HG03135 (cell line): ENCODE data around the gene PDGFRB.

ENCODE experiments used
- ATAC-seq: cut with Tn5 transposase; IDR thresholded peaks from one replicate; pipeline ENCODE4 v1.9.1; 2021; ENCODE audit warnings: mild to moderate bottlenecking, moderate library complexity; ENCODE audit not compliant: unreplicated experiment

PDGFRB gene

GRCh38 chr5:150147670-150148069, 8.0 kb downstream of the PDGFRB start:
- no peak for ATAC-seq

GRCh38 chr5:150146862-150147601, 8.6 kb downstream of the PDGFRB start:
- ATAC-seq = no peak

- no peak for ATAC-seq
These were observed 9.4 kb downstream of the PDGFRB start for GRCh38 chr5:150146235-150146634.

- no peak for ATAC-seq
These were observed 10.8 kb downstream of the PDGFRB start for GRCh38 chr5:150144879-150145278.

GRCh38 chr5:150144246-150144801, 11.3 kb downstream of the PDGFRB start:
- ATAC-seq = no peak

GRCh38 chr5:150143350-150144245, 12.0 kb downstream of the PDGFRB start:
- no peak for ATAC-seq

- ATAC-seq = no peak
These were observed 12.7 kb downstream of the PDGFRB start for GRCh38 chr5:150142959-150143349.

- ATAC-seq = no peak
These were observed 13.3 kb downstream of the PDGFRB start for GRCh38 chr5:150142185-150142958.

- no peak for ATAC-seq
These were observed 14.0 kb downstream of the PDGFRB start for GRCh38 chr5:150141544-150142184.

- no peak for ATAC-seq
These were observed 14.8 kb downstream of the PDGFRB start for GRCh38 chr5:150140830-150141229.

- ATAC-seq = no peak
These were observed 16.3 kb downstream of the PDGFRB start for GRCh38 chr5:150139334-150139733.

GRCh38 chr5:150138551-150139265, 16.9 kb downstream of the PDGFRB start:
- ATAC-seq = no peak

GRCh38 chr5:150137997-150138396, 17.6 kb downstream of the PDGFRB start:
- ATAC-seq = no peak

GRCh38 chr5:150137168-150137957, 18.3 kb downstream of the PDGFRB start:
- ATAC-seq = no peak

GRCh38 chr5:150136305-150137167, 19.1 kb downstream of the PDGFRB start:
- ATAC-seq = no peak

- ATAC-seq = no peak
These were observed 19.9 kb downstream of the PDGFRB start for GRCh38 chr5:150135557-150136304.

GRCh38 chr5:150134198-150134588, 21.5 kb downstream of the PDGFRB start:
- ATAC-seq = no peak
